ENCODE measurements around the gene CENPI.
A peak's percentile ranks its signal among the peaks of the same experiment; 100 is the strongest.

Gene CENPI, protein sequence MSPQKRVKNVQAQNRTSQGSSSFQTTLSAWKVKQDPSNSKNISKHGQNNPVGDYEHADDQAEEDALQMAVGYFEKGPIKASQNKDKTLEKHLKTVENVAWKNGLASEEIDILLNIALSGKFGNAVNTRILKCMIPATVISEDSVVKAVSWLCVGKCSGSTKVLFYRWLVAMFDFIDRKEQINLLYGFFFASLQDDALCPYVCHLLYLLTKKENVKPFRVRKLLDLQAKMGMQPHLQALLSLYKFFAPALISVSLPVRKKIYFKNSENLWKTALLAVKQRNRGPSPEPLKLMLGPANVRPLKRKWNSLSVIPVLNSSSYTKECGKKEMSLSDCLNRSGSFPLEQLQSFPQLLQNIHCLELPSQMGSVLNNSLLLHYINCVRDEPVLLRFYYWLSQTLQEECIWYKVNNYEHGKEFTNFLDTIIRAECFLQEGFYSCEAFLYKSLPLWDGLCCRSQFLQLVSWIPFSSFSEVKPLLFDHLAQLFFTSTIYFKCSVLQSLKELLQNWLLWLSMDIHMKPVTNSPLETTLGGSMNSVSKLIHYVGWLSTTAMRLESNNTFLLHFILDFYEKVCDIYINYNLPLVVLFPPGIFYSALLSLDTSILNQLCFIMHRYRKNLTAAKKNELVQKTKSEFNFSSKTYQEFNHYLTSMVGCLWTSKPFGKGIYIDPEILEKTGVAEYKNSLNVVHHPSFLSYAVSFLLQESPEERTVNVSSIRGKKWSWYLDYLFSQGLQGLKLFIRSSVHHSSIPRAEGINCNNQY

DNA sequence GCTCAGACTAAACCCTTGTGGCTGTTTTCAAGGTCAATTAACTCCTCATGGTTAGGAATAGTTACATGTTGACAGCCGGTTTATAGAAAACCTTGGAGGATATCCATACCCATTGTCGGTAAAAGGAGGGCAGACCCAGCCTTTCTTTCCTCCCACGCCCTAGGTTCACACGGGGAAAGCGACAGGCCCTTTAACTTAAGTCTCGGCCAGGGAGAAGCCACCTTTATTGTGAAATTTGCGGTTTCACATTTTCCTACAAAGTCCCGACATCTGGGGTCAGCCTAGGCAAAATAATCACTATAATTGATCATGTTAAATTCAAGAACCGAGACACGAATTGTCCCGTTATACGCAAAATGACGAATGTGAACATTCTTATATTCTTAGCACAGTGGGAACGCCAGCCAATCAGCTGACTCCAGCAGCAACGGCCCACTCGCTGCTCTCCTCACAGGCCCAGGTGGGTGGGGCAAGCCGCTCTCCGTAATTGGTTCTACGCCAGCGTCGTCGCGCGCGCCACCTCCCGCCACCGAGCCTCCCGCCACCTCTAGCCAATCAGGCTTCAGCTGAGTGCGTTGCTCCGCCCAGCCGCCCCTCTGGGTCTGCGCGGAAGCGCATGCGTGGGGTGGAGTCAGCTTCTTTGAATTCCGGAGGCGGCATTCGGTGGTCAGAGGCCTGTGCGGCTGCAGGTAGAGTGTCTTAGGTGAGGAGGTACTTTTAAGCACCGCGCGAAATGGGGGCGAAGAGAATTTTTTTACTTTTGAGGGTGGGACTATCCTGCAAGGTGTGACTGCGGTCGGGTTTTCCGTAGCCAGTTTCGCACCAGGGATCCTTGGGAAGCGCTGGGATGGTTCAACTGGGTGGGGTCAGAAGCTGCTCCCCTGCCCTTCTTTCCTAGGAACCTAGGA lies at the start of gene CENPI:
Gene CENPI (plus strand): TSS at position 659 of the 908 bp plus-strand sequence. CDS start 2,867 bp downstream, outside the sequence.
- DNase-seq: peak; percentile 93

DNA sequence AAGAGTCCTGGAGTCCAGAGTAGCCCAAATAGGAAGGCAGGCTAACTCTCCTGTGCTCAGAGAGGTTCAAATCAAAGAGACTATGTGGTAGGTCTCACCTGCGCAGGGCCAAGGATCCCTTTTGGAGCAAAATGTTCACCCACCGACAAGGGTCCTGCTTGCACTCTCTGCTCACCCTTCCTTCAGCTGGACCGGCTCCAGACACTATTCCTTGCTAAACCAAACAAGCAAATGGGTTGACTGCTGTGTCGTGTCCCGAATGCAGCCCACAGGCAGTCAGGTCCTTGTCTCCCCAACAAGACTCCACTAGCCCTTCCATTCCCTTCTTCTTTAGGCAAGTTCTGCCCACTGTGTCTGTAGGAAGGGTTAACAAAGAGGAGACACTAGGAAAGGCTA lies 46.9 kb upstream of the CENPI start:
- no peak for DNase-seq

DNA sequence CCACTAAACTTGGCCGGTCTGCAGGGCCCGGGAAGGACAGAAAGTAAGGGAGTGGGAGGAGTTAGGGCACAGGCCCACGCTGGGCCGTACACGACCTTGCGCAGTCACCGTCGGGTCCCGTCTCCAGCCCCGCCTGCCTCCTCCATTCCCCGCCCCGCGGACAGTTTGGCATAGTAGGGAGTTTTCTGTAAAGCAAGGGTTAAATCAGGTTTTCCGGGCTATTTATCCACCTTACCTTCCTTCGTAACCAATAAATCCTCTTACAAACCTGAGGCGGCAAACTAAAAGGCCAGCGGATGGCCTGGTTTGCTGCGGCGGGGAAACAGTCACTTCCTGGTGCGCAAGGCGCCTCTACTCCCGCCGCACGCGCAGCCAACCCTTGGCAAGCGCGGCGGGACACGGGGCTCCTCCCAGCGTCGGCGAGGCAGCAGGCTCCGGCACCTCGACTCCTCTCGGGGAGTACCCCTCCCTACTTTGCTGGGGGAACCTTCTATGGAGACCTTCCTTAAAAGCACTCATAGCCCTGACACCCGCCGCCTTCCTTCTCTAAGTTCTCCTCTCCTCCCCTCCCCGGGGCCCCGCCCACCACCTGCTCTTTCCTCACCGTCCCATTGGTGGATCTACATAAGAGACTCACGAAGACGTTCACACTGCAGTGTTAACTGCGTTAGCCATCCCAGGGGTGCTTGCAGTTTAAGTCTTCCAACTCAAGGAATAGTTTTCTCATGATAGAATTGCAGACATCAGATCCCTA lies 46.3 kb upstream of the CENPI start, which contains the start of gene TRMT2B:
Gene TRMT2B (minus strand): TSS at position 563 of the 754 bp plus-strand sequence. CDS start 9,822 bp downstream, outside the sequence.
- peak; percentile 62 for DNase-seq

DNA sequence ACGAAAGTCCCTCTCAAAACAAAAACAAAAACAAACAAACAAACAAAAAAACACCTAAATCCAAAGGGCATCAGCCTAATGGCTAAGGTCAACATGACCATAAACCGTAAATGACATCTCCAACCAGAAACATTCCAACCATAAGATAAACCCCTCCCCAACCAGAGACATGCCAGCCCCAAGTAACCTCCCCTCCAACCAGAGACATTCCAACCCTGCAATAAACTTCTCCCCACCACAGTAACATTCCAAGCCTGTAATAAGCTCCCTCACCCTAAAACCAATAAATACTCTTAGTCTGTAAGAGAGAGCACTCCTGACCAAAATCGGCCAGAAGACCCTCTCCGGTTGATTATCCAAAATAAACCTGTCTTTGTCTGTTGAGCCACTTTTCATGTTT lies 41.5 kb upstream of the CENPI start:
- peak; percentile 28 for DNase-seq

DNA sequence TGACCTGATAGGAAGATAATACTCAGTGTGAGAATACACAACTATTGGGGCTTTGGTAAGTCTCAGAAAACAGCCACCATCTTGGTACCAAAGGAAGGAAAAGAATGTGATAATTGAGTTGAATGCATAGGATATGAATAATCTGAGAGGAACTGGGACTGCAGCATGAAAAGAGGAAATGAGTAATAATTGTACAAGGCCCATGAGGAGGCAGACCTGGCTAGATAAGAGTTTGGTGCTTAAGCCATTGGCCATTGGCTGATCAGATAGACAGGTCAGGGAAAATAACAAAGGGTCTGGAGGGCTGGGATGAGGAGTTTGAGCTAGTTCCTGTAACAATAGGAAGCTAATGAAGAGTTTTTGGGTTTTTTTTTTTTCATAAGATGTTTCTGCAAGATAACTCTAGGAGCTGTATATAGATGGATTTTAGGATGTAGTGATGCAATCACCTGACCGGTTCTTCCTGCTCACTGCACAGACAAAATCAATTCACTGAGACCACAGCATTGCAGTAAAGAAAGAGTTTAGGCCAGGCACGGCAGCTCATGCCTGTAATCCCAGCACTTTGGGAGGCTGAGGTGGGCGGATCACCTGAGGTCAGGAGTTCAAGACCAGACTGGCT lies 40.8 kb upstream of the CENPI start:
- peak; percentile 69 for DNase-seq

DNA sequence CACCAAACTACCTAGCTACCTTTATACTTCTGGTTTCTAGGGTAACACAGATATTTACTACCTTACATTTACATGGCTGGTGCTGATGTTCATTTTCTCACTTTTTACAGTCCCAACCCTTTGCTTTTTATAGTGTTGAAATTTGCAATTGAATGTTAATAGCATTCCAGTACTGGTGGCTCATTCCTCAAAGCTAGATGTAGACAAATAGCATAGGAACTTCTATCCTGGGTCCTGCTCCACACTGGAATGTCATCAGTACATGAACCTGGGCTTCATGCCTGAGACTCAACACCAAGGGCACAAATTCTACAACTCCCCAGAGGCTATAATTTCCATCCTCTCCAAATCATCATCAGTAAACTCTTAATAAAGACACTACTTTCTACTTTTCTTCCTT lies 35.8 kb upstream of the CENPI start:
- DNase-seq: peak; percentile 68

DNA sequence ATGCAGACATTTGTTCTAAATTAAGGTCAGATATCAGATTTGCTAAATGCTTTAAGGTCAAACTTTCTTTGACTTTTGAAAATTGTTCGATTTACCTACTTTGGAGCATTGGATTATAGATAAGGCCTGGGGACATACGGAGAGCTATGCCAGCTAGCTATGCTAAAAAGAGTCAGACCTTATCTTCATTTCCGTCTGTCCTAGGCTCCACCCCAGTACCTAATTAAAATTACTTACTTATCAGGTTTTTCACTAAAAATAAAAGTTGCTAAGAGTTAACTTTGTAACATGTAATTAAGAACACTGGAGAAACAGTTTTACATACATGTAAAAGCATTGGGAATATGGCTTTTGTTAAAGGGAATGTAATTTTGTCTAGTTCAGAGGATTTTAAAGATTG lies 26.4 kb upstream of the CENPI start:
- no peak for DNase-seq

DNA sequence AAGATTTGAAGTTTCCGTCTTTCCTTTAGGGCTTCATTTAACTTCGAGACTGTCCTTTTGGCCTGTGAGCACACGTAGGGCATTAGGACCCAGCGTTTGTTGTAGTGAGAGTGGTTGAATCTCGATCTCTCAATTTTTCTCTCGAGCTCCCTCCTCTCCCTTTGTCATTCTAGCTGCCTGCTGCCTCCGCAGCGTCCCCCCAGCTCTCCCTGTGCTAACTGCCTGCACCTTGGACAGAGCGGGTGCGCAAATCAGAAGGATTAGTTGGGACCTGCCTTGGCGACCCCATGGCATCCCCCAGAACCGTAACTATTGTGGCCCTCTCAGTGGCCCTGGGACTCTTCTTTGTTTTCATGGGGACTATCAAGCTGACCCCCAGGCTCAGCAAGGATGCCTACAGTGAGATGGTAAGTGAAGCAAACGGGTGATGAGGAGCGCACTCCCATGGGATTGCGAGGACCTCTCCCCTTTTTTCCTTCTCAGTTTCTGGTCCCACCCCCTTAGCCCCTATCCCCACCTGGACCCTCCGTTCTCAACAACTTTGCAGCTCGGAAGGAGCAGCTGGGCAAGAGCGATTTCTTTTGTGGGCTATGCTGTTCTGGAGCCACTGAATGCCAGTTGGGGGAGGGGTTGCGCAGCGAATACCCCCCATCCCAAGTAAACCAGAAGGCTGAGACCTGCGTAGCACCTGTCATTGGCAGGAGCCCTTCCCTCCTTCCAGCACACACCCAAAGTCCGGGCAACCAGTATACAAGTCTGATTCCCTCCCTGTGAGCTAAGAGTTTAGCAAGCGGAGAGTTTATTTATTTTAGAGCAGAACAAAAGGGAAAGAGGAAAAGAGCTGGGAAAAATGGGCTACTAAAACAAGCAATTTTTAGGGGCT lies 19.0 kb upstream of the CENPI start, which contains the start of gene TMEM35A:
Gene TMEM35A (plus strand): TSS at position 164 of the 883 bp plus-strand sequence. CDS start 124 bp downstream, at position 288.
- peak; percentile 25 for DNase-seq

DNA sequence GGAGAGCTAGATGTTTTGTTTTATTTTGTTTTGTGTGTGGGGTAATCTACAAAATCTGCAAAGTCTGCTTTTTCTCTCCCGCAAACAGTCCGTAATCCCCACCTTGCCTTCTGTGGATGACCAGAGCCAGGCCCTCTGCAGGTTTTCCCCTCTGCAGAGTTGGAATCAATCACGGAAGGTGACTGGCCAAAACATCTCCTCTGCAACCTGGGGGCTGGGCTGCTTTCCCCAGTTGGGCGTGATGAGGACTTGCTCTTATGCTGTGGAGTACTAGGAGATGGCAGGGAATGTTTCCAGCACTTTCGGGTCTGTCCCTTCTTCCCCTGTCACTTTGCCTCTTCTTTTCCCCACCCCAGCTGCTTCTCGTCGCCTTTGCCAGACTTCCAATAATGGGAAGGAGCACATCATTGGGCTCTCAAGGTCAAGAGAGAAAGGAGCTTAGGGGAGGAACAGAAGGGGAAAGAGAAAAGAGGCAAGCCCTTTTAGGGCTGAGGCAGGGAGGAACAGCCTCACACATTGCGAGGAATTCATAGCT lies 18.2 kb upstream of the CENPI start:
- no peak for DNase-seq

DNA sequence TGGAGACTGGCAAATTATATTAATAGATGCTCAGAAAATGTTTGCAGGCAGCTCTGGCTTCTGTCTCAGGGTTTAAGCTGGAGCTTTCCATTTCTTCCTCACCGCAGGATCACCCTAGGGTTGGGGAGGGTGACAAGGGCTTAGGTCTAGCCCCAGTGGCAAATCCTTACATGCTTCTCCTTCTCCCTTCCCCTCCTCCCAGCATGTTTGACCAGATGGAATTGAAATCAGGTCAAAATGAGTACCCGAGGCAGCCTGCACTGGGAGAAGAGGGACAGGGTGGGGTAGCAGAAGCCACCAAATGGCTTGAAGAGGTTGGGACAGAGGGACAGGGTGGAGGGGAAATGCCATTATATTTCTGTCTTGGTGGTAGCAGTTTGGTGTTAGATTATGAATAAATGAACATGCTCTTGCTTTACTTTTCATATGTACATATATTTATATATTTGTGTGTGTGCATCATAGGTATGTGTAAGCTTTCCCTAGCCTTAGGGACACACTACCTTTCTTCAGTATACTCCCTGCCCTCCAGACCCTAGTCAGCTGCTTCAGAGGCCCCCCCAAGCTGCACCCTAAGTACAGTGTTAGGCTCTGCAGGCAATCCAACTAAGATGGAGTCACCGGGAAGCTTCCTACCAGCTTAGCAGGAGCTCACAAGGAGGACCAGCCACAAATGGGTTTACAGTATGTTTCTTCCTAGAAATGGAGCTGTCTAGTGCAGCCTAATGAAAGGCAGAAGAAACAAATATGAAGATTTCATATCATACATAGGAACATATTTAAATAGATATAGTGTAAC lies 17.5 kb upstream of the CENPI start:
- no peak for DNase-seq

DNA sequence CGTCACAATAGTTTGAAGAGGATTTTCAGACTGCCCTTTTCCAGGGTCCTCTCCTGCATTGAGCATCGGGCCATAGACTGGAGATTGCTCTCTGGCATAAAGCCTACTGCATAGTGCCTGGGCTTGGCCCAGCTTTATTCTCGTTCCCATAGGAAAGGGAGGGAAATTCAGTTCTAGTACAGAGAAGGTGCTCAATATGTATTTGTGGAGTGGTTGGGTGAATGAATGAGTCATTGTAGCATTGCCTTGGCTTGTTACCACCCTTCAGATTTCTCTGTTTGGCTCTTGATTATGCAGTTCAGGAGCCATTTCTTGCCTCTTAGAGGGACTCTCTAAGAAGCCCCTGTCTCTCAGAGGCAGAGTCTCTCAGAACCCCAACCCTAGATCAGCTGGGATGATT lies 16.8 kb upstream of the CENPI start:
- DNase-seq: no peak

DNA sequence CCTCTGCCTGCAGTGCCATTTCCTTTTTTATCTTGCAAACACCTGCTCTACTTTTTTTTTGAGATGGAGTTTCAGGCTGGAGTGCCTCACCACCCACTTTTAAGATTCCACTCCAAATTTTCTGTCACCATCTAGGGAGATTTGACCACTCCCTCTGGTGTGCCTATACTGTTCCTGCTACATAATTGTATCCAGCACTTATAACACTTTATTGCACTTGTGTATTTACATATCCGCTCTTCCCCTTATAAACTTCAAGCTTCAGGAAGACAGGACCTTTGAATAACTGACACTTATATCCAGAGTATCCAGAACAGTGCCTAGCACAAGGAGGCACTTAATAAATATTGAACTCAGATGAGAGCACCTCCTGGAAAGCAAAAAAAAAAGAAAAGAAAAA lies 6.2 kb upstream of the CENPI start:
- no peak for DNase-seq

DNA sequence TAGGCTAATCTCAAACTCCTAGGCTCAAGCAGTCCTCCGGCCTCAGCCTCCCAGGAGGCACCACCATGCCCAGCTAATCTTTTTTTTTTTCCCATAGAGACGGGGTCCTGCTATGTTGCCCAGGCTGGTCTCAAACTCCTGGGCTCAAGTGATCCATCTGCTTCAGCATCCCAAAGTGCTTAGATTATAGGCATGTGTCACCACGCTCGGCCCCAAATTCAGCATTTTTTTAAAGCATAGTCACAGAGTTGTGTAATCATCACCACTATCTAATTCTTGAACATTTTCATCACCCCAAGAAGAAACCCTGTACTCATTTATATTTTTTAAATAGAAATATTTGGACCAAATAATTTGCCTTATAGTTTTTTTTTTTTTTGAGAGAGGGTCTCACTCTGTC lies 10.3 kb downstream of the CENPI start:
- DNase-seq: peak; percentile 67

DNA sequence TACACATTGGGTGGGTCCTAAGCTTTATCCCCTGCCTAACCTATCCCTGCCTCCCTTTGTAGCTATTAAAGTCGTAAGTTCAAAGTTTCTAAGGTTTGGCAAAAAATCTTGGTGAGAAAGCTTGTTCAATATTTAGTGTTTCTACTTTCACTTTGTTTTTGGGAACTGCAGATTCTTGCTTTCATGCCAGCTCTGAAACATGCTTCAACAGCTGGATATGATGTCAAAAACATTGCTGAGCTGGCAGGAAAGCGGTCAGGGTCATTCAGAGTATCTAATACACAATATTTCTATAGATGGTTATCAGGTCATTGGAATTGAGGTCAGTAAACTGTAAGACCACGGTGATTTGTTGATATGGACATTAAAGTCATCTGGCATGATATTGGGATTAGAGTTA lies 19.7 kb downstream of the CENPI start:
- no peak for DNase-seq

DNA sequence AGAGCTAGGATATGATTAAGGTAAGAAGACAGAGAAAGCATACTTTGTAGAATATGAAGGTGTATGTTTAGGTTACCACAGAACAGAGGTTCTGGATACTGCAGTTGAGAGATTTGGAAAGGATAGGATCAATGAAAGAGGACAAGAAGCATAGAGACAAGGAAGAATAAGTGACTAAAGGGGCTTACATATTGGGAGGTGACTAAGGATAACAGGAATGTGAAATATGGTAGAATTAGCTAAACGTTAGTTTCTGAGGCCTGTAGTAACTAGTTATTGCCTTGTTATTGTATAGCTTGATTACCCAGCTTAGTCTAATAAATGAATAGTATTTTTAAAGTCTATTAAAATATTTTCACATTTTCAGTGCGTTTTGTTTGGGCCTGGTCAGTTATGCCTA lies 38.2 kb downstream of the CENPI start:
- peak; percentile 3 for DNase-seq
